K562 (cell line): ENCODE data around the gene TRNP1. TPM values are rescaled to one million over a fixed set of nuclear protein-coding genes. Genes with fewer than 3 reads are reported as not detected.

Experiments used
- BCL6 ChIP-seq: fragments of 250-450 bp; sonication (Bioruptor Pico); IDR thresholded peaks from 2 replicates; pipeline ENCODE4 v1.4.0; 2020
- CEBPB ChIP-seq: fragments of 450-650 bp; IDR thresholded peaks from 2 replicates; pipeline ENCODE4 v1.6.1; 2016; ENCODE audit warnings: missing genetic modification characterization, missing compliant biosample characterization
- GTF2F1 ChIP-seq: IDR thresholded peaks from 2 replicates; pipeline ENCODE4 v1.6.1; 2011; ENCODE audit warnings: low read depth, low read length, improper control_type of control experiment
- HSF4 ChIP-seq: fragments of 250-450 bp; sonication (Bioruptor Pico); IDR thresholded peaks from 2 replicates; pipeline ENCODE4 v2.1.2; 2022; ENCODE audit warnings: mild to moderate bottlenecking, moderate library complexity, borderline replicate concordance
- KLF6 ChIP-seq: fragments of 250-450 bp; sonication (Bioruptor Pico); IDR thresholded peaks from 2 replicates; pipeline ENCODE4 v1.4.0; 2020; ENCODE audit warnings: mild to moderate bottlenecking, moderate library complexity, borderline replicate concordance
- MAZ ChIP-seq, 2 experiments: fragments of 450-650 bp in 1 of 2; sonication (generic) in 1 of 2; formaldehyde crosslinking; IDR thresholded peaks in 1 of 2; conservative IDR thresholded peaks in 1 of 2; 2 replicates each; pipeline versions ENCODE4 v1.4.0 to v1.5.0; 2020; ENCODE audit warnings: mild to moderate bottlenecking in 1 of 2, missing genetic modification reagents in 1 of 2
- MYC ChIP-seq, 2 experiments: fragments of 250-450 bp in 1 of 2; sonication (Bioruptor Pico) in 1 of 2; IDR thresholded peaks; 2 replicates each; pipeline versions ENCODE4 v1.5.1 to v1.6.1; 2012 to 2021; ENCODE audit warnings: low read depth in 2 of 2, borderline replicate concordance in 1 of 2, improper control_type of control experiment in 1 of 2, low read length in 1 of 2, mild to moderate bottlenecking in 1 of 2, moderate library complexity in 1 of 2
- PHB2 ChIP-seq: fragments of 450-650 bp; IDR thresholded peaks from 2 replicates; pipeline ENCODE4 v1.6.1; 2017; ENCODE audit warnings: low read depth
- RAD51 ChIP-seq: fragments of 450-650 bp; IDR thresholded peaks from 2 replicates; pipeline ENCODE4 v1.7.1; 2016; ENCODE audit warnings: low read depth, mild to moderate bottlenecking, borderline replicate concordance
- SLC30A9 ChIP-seq: fragments of 250-450 bp; sonication (Bioruptor Pico); IDR thresholded peaks from 2 replicates; pipeline ENCODE4 v1.8.0; 2022; ENCODE audit warnings: mild to moderate bottlenecking, moderate library complexity
- SMAD4 ChIP-seq: fragments of 250-450 bp; sonication (Bioruptor Pico); conservative IDR thresholded peaks from 2 replicates; pipeline ENCODE4 v1.8.0; 2021; ENCODE audit warnings: inconsistent platforms, mild to moderate bottlenecking, moderate library complexity
- STAT5B ChIP-seq: fragments of 250-450 bp; sonication (Bioruptor Pico); IDR thresholded peaks from 2 replicates; pipeline ENCODE4 v1.8.0; 2021; ENCODE audit warnings: mild to moderate bottlenecking, inconsistent platforms
- TCFL5 ChIP-seq: fragments of 250-450 bp; sonication (Bioruptor Pico); conservative IDR thresholded peaks from 2 replicates; pipeline ENCODE4 v1.6.1; 2021; ENCODE audit warnings: mild to moderate bottlenecking, moderate library complexity, matching md5 sums
- ZC3H4 ChIP-seq: sonication (generic); formaldehyde crosslinking; IDR thresholded peaks from 2 replicates; pipeline ENCODE4 v1.9.0; 2021; ENCODE audit warnings: missing genetic modification reagents, borderline replicate concordance
- ZFP30 ChIP-seq: fragments of 250-450 bp; sonication (Bioruptor Pico); IDR thresholded peaks from 2 replicates; pipeline ENCODE4 v1.8.0; 2022; ENCODE audit warnings: moderate library complexity, mild to moderate bottlenecking, inconsistent platforms, borderline replicate concordance
- ZKSCAN8 ChIP-seq: fragments of 200-800 bp; sonication (Bioruptor generic); IDR thresholded peaks from 2 replicates; pipeline ENCODE4 v1.6.1; 2016; ENCODE audit warnings: missing genetic modification characterization, missing compliant biosample characterization
- ZNF589 ChIP-seq: fragments of 200-800 bp; sonication (Bioruptor generic); IDR thresholded peaks from 2 replicates; pipeline ENCODE4 v1.6.1; 2016; ENCODE audit warnings: low read depth, missing genetic modification characterization, missing compliant biosample characterization
- polyA plus RNA-seq, 8 experiments: library from polyadenylated mRNA; depleted of rRNA in 4 of 8; stranded (reverse) in 5 of 8; unstranded in 3 of 8; fragments of >200 nt; fragmentation: Nextera tagmentation in 2 of 8; fragmentation: Illumina TruSeq in 1 of 8; extraction: Ambion mirVana in 2 of 8; extraction: Trizol in 1 of 8; gene quantifications; 2 replicates each; pipeline versions ENCODE4 v1.2.1 to v1.2.3, GENCODE V29; 2011 to 2014; ENCODE audit warnings: inconsistent platforms in 1 of 8, missing spikeins in 1 of 8
- total RNA-seq, 7 experiments: library from RNA; depleted of rRNA in 6 of 7; stranded (reverse); fragments of >200 nt in 6 of 7; fragmentation: Illumina TruSeq in 2 of 7; extraction: Trizol in 2 of 7; gene quantifications; 2 replicates each; pipeline versions ENCODE4 v1.2.1 to v1.2.3, GENCODE V29; 2011 to 2021; ENCODE audit warnings: low replicate concordance in 1 of 7
- TF ChIP-seq, protein P1 (sequence below), 2 experiments: fragments of 450-650 bp in 1 of 2; sonication (generic) in 1 of 2; formaldehyde crosslinking; conservative IDR thresholded peaks; 2 replicates each; pipeline versions ENCODE4 v1.4.0 to v1.8.1; 2020 to 2022; ENCODE audit warnings: mild to moderate bottlenecking in 1 of 2, missing genetic modification reagents in 1 of 2
- TF ChIP-seq, protein P2 (sequence below): sonication (generic); formaldehyde crosslinking; IDR thresholded peaks from 2 replicates; pipeline ENCODE4 v1.8.1; 2022; ENCODE audit warnings: missing genetic modification reagents
- TF ChIP-seq, protein P3 (sequence below): fragments of 250-450 bp; sonication (Bioruptor Pico); IDR thresholded peaks from 2 replicates; pipeline ENCODE4 v1.4.0; 2020; ENCODE audit warnings: mild to moderate bottlenecking, moderate library complexity
- TF ChIP-seq, protein P4 (sequence below): fragments of 250-450 bp; sonication (Bioruptor Pico); IDR thresholded peaks from 2 replicates; pipeline ENCODE4 v1.8.0; 2022; ENCODE audit warnings: moderate library complexity, mild to moderate bottlenecking, inconsistent platforms

Gene TRNP1
- total and polyA plus RNA-seq, 9 of the 15 experiments (the other 6 are each of a cell fraction or from before 2014, with no cell fraction given), result 0.03 to 1.3 (median 0.95) TPM

DNA sequence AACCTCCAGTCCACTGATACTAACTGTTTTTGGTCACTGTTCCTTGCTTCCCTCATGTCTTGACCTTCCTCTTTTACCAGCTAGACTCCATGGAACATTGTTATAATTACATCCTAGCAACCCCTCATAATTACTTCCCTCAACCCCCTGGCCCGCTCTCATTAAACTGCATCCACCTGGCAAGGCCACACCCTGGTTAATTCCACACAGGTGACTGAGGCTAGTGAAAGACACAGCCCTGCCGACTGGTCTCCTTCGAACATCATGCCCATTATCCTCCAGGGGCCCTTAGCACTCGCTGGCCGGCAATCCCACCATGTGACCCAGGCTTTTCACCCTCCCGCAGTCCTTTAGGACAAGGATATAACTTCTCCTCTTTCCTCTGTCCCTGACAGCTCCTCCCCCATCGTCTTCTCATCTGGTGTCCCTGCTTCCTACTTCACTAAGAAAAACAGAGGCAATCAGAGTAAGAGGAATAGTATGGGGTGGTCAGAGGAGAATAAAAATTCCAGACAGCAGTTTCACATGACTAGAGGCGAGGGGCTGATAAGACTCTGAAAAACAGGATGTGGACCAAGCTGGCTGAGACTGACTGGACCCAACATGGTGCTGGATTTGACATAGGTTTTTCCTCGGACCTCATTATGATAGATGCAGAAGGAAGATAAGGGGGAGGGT is 28.0 kb downstream of the TRNP1 start (continued):
- TF ChIP-seq SLC30A9 (CRISPR knock-in tag) (no peak), ZNF589 (CRISPR knock-in tag) (peak; percentile 57; the same call in 1 of the 2 replicates), TCFL5 (CRISPR knock-in tag) (no peak), MYC (IDR thresholded peaks at IDR 0.05; ENCODE audit: low read depth, low read length) (no peak), MYC (CRISPR knock-in tag; IDR thresholded peaks at IDR 0.05; ENCODE audit: borderline replicate concordance, low read depth) (no peak), ZFP30 (no peak), CEBPB (tag) (no peak), HSF4 (0 out of 2 replicates have a peak, but pooled peaks have one; percentile 29), SMAD4 (CRISPR knock-in tag) (peak; percentile 79), MAZ (CRISPR knock-in tag; conservative IDR thresholded peaks at IDR 0.05 in 1 of 2, IDR thresholded peaks at IDR 0.05 in 1 of 2) (peak in 1 of 2 experiments; percentile 51; a peak in 1 of 4 replicates), GTF2F1 (no peak), BCL6 (CRISPR knock-in tag) (no peak), STAT5B (CRISPR knock-in tag) (no peak), KLF6 (CRISPR knock-in tag) (peak; percentile 88; the same call in 1 of the 2 replicates), PHB2 (no peak), ZKSCAN8 (no peak; the same call in 1 of the 2 replicates), RAD51 (peak; percentile 41; the same call in 1 of the 2 replicates), ZC3H4 (CRISPR knock-in tag) (no peak)
- TF ChIP-seq, protein P1, sequence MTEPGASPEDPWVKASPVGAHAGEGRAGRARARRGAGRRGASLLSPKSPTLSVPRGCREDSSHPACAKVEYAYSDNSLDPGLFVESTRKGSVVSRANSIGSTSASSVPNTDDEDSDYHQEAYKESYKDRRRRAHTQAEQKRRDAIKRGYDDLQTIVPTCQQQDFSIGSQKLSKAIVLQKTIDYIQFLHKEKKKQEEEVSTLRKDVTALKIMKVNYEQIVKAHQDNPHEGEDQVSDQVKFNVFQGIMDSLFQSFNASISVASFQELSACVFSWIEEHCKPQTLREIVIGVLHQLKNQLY (CRISPR knock-in tag; conservative IDR thresholded peaks at IDR 0.05), result no peak
- TF ChIP-seq, protein P2, sequence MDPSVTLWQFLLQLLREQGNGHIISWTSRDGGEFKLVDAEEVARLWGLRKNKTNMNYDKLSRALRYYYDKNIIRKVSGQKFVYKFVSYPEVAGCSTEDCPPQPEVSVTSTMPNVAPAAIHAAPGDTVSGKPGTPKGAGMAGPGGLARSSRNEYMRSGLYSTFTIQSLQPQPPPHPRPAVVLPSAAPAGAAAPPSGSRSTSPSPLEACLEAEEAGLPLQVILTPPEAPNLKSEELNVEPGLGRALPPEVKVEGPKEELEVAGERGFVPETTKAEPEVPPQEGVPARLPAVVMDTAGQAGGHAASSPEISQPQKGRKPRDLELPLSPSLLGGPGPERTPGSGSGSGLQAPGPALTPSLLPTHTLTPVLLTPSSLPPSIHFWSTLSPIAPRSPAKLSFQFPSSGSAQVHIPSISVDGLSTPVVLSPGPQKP, result no peak
- TF ChIP-seq, protein P3, sequence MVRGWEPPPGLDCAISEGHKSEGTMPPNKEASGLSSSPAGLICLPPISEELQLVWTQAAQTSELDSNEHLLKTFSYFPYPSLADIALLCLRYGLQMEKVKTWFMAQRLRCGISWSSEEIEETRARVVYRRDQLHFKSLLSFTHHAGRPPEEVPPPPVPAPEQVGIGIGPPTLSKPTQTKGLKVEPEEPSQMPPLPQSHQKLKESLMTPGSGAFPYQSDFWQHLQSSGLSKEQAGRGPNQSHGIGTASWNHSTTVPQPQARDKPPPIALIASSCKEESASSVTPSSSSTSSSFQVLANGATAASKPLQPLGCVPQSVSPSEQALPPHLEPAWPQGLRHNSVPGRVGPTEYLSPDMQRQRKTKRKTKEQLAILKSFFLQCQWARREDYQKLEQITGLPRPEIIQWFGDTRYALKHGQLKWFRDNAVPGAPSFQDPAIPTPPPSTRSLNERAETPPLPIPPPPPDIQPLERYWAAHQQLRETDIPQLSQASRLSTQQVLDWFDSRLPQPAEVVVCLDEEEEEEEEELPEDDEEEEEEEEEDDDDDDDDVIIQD (CRISPR knock-in tag), result no peak
- TF ChIP-seq, protein P4, sequence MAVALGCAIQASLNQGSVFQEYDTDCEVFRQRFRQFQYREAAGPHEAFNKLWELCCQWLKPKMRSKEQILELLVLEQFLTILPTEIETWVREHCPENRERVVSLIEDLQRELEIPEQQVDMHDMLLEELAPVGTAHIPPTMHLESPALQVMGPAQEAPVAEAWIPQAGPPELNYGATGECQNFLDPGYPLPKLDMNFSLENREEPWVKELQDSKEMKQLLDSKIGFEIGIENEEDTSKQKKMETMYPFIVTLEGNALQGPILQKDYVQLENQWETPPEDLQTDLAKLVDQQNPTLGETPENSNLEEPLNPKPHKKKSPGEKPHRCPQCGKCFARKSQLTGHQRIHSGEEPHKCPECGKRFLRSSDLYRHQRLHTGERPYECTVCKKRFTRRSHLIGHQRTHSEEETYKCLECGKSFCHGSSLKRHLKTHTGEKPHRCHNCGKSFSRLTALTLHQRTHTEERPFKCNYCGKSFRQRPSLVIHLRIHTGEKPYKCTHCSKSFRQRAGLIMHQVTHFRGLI, result no peak
